Measurements from ENCODE around the gene BSPRY. TPM values are rescaled to one million over a fixed set of nuclear protein-coding genes. Genes with fewer than 3 reads are reported as not detected.

Gene BSPRY
- total and polyA plus RNA-seq, 2 of the 13 experiments (the other 11 are each of a cell fraction or from before 2014, with no cell fraction given): 0.09 to 0.26 TPM

- peak; percentile 36 for TF ChIP-seq ZMYM4 (CRISPR knock-in tag; IDR thresholded peaks at IDR 0.05)
- TF ChIP-seq ZNF234 (CRISPR knock-in tag; conservative IDR thresholded peaks at IDR 0.05): no peak
- TF ChIP-seq TCF12 (IDR thresholded peaks at IDR 0.05): no peak
- no peak for TF ChIP-seq TCF12 (CRISPR knock-in tag; IDR thresholded peaks at IDR 0.05)
- no peak for TF ChIP-seq ZNF143 (CRISPR knock-in tag; IDR thresholded peaks at IDR 0.05)
- TF ChIP-seq TFDP2 (CRISPR knock-in tag; IDR thresholded peaks at IDR 0.05): peak; percentile 28; the same call in 1 of the 2 replicates
- no peak for TF ChIP-seq ZNF260 (CRISPR knock-in tag; IDR thresholded peaks at IDR 0.05; ENCODE audit: borderline replicate concordance, low read depth)
- no peak for TF ChIP-seq ZNF7 (CRISPR knock-in tag; IDR thresholded peaks at IDR 0.05)
- no peak for TF ChIP-seq CHD4 (IDR thresholded peaks at IDR 0.05; ENCODE audit: borderline replicate concordance, low read length)
- TF ChIP-seq SMAD3 (CRISPR knock-in tag; IDR thresholded peaks at IDR 0.05): peak; percentile 57; the same call in 1 of the 2 replicates
- no peak for TF ChIP-seq STAT5B (CRISPR knock-in tag; IDR thresholded peaks at IDR 0.05)
- TF ChIP-seq ZNF484 (CRISPR knock-in tag; IDR thresholded peaks at IDR 0.05; ENCODE audit: borderline replicate concordance, low read depth): no peak
- no peak for TF ChIP-seq USF2 (IDR thresholded peaks at IDR 0.05; ENCODE audit: low read depth, low read length)
- TF ChIP-seq USF2 (CRISPR knock-in tag; IDR thresholded peaks at IDR 0.05; ENCODE audit: borderline replicate concordance): no peak
- peak; percentile 39; the same call in 1 of the 2 replicates for TF ChIP-seq ZNF230 (CRISPR knock-in tag; IDR thresholded peaks at IDR 0.05)
- no peak for TF ChIP-seq SMARCE1 (IDR thresholded peaks at IDR 0.05; ENCODE audit: borderline replicate concordance)
- TF ChIP-seq MIER2 (CRISPR knock-in tag; IDR thresholded peaks at IDR 0.05): no peak
- TF ChIP-seq ZNF563 (CRISPR knock-in tag; IDR thresholded peaks at IDR 0.05): no peak; the same call in none of the 2 replicates
- no peak for TF ChIP-seq ZBTB34 (CRISPR knock-in tag; IDR thresholded peaks at IDR 0.05)
- peak; percentile 34 for TF ChIP-seq HNF1B (CRISPR knock-in tag; IDR thresholded peaks at IDR 0.05)
- no peak for TF ChIP-seq ZNF101 (CRISPR knock-in tag; IDR thresholded peaks at IDR 0.05; ENCODE audit: borderline replicate concordance, low read depth)
- 0 out of 2 replicates have a peak, but pooled peaks have one; percentile 41 for TF ChIP-seq ZMYM2 (CRISPR knock-in tag; IDR thresholded peaks at IDR 0.05)
- TF ChIP-seq ZSCAN12 (CRISPR knock-in tag; IDR thresholded peaks at IDR 0.05): no peak
- no peak; the same call in 1 of the 2 replicates for TF ChIP-seq MAX (IDR thresholded peaks at IDR 0.05)
Observed at GRCh38 chr9:113376634-113377567, 27.6 kb downstream of the BSPRY start, which contains the start of gene HDHD3 (continued).
